ENCODE data around the gene EPX.

EPX gene

DNA sequence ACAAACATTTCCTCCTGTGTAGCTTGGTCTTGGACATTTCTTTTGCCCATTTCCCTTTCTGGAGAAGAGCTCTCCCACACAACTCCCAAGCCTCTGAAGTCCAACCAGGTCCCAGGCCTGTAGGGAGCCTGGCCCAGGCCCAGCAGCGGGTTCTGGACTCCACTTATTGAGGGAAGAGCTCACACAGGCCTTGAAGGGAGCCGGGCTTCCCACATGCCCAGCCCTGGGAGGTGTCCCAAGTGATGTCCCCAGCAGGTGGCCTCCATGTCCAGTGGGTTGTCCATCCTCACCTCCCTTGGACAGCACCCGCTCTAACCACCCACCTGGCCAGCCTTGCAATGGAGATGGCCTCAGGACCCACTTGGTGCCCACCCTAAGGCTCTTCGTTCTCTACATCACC lies 5.9 kb upstream of the EPX start:
- DNase-seq (ENCODE audit: low spot score) = no peak

DNA sequence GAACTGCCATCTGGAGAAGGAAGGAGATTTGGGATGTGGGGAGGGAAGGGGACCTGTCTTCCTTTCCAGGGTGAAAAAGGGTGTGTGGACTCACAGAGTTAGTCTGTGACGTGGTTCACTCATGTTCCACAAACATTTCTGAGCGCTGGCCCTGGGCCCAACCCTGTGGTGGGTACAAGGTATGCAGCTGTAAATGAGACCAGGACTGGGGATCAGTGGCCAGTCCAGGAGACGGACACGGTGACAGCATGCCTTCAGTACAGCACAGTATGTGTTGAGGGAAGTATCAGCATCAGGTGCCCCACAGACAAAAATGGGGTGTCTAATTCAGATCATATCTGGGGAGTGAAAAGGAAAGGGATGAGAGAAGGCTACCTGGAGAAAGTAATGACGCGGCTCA lies 5.5 kb upstream of the EPX start:
- no peak for DNase-seq (ENCODE audit: low spot score)

DNA sequence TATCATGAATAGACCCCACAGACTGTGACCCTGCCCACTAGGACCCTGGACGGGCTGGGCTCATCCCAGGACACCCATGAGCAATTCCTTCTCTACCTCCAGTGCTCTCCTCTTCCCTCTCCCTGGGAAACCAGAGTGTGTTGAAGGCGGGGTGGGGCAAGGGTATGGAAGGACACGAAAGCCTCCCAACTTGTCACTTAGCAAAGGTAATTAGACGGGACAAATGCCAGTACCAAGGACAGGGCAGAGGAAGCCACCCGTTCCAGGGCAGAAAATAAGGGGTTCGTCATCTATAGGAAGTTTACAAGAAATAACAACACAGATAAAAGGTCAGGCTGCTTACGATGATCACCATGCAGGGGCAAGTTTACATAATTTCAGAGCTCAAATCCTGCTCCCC lies 4.9 kb upstream of the EPX start:
- no peak for DNase-seq (ENCODE audit: low spot score)

DNA sequence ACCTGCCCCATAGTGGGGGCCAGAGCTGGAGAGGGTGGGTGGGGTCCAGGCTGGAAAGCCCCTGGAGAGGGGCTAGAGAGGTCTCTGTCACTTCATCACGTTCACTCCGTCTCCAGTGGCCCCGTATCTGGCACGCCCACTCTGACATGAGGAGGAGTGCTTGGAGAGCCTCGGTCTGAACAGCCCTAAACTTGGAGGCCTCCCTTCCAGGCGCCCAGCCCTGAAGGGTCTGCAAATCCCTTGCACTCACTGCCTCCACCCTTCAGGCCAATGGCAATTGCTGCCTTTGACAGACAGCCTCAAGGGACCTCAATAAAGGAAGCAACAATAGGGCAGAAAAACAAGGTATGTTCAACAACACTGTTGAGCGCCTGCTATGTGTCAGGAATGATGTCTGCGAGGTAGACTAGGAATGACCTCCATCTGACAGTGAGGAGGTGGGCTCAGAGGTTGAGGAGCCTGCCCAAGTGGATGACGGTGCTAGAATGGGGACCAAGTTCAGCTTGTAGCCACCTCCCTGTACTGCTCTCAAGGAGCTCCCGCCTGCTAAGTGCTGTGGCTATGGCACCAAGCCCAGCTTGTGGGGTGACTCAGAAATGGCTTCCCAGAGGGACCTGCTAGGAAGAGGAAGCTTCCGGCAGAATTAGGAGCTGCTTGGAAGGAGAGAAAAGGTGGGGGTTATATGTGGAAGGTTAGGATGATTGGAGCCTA lies 2.9 kb upstream of the EPX start:
- DNase-seq (ENCODE audit: low spot score) = peak; percentile 82

DNA sequence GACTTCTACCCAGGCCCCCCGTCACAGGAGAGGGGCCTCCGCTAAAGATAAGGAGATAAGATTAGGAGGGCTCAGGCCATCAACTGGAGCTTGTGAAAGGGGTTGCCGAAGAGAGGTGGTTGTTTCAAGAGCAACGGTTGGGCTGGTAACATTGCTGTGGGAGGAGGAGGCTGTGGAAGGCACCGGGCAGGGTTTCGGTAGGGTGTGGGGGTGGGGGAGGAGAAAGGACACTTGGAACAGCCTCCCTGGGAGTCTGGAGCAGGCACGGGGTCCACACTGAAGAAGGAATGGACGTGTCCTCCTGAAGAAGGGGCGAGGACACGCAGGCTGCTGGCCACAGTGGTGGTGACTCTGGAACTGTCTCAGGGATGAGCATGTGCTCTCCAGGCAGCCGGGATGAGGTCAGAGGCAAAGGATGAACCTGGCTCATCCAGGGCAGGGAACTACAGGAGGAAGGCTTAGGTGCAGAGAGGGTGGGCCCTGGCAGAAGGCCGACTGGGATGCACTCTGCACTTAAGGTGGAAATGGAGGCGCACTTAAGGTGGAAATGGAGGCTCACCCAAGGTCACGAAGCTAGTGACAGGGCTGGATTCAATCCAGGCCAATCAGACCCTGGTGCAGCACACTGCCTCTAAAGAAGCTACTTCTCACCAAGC lies 1.2 kb upstream of the EPX start:
- peak; percentile 38 for DNase-seq (ENCODE audit: low spot score)

DNA sequence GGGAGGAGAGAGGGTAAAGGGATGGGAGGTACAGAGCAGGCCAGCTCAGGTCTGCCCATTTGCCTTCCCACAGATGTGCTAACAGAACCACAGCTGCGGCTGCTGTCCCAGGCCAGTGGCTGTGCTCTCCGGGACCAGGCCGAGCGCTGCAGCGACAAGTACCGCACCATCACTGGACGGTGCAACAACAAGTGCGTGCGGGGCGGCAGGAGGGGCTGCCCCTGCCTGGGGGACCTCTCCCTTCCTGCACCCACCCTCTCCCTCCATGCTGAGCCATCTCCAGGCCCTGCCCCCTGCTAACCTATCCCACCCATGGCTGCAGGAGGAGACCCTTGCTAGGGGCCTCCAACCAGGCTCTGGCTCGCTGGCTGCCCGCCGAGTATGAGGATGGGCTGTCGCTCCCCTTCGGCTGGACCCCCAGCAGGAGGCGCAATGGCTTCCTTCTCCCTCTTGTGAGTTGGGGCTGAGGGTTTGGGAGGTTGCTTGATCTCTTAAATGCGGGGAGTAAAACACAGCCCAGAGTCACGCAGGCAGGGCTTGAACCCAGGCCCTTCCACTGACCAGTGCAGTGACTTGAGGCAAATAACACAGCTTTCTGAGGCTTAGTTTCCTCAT lies 1.2 kb downstream of the EPX start:
- no peak for DNase-seq (ENCODE audit: low spot score)

DNA sequence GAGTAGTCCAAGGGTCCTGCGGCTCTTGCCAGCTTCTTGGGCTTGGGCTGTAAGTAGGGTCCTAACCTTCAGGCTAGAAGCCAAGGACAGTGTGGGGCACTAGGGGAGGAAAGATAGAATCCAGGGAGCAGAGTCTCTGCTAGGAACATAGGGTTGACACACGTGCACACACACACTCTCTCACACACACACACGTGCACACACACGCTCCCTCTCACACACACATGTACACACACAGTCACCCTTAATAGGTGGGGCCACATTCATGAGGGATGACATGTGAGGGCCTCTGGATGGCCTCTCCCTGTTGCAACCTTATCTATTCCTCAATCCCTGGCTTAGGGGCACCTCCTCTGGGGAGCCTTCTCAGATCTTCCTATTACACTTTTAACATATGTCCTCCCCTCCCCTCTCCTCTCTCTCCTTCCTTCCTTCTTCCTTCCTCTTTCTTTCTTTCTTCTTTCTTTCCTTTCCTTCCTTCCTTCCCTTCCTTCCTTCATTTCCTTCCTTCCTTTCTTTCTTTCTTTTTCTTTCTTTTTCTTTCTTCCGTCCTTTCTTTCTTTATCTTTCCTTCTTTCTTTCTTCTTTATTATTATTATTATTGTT lies 3.1 kb downstream of the EPX start:
- DNase-seq (ENCODE audit: low spot score) = no peak

DNA sequence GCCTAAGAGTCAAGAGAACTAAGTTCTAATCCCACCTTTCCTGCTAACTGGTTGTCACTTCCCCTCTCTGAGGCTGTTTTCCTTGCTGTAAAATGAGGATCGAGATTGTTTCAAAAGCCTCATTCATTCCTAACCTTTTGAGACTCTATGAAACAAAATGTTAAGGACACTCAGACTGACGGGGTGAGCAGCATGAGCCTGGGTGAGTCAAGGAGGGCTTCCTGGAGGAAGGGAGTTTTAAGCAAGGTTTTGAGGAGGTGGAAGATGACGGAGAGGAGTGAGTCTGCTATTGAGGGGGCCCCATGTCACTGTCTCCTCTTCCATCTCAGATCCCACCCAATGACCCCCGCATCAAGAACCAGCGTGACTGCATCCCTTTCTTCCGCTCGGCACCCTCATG lies 4.1 kb downstream of the EPX start:
- DNase-seq (ENCODE audit: low spot score) = no peak

DNA sequence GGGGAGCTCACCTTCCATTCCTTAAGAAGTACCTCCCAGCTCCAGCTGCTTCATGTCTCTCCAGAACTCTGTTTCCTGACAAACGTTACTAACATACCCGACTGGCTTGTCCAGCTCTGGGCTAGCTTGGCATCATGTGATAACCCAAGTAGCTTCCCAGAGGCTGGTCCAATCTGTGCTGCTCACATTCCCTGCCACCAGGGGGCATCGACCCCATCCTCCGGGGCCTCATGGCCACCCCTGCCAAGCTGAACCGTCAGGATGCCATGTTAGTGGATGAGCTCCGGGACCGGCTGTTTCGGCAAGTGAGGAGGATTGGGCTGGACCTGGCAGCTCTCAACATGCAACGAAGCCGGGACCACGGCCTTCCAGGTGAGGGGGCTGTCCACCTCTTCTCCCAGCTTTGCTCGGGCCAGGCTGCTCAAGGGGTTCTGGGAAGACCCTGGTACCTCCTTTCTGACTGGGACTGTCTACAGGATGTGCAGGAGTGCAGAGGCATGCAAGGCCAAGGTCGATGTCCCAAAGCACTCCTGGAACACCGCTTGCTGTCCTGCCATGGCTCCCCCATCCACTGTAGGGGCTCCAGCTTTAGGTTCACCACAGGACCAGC lies 7.6 kb downstream of the EPX start:
- peak; percentile 68 for DNase-seq (ENCODE audit: low spot score)

DNA sequence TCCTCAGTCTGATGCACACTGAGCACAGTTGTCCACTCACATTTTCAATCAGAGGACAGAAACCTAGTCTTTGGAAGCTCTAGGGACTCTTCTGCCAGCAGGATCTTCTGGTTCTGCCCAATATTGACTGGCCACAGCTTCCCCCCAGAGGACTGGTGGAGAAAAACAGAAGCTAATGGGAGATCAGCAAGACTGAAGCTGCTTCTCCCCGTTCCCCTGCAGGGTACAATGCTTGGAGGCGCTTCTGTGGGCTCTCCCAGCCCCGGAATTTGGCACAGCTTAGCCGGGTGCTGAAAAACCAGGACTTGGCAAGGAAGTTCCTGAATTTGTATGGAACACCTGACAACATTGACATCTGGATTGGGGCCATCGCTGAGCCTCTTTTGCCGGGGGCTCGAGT lies 10.3 kb downstream of the EPX start:
- DNase-seq (ENCODE audit: low spot score) = no peak

DNA sequence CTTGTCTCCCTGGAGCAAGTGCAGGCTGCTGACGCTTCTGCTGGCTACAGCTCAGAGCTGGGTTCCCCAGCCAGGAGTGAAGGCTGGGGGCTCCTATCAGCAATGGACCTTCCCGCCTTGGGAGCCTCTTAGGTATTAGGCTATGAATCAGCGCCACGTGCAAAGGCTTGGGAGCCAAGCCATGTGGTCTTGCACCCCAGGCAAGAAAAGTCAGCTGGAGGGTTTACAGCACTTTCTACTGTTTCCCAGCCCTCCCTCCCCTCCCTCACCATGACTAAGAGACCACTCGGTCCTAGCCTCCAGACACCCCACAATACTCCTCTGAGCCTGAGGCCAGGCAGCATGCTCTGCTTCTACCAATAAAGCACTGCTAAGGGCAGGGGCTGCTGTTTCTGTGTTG lies 12.3 kb downstream of the EPX start:
- no peak for DNase-seq (ENCODE audit: low spot score)

DNA sequence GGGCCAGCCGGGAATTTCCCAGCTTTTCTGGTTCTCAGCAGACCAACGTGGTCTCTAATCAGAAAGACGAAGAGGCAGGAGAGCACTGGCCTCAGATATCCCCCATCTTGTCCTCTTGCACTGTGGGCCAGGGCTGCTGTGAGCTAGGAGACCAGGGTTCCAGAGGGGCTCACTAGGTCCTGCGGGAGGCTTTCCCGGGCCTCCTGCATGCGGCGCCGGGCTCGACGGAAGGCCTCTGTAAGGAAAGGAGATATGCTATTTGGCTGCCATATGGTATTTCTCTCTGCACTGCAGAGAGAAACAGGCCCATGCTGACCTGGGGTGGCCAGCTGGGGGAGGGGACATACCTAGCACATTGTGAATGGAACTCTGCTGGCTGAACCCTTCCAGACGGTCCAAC lies 13.4 kb downstream of the EPX start:
- no peak for DNase-seq (ENCODE audit: low spot score)

DNA sequence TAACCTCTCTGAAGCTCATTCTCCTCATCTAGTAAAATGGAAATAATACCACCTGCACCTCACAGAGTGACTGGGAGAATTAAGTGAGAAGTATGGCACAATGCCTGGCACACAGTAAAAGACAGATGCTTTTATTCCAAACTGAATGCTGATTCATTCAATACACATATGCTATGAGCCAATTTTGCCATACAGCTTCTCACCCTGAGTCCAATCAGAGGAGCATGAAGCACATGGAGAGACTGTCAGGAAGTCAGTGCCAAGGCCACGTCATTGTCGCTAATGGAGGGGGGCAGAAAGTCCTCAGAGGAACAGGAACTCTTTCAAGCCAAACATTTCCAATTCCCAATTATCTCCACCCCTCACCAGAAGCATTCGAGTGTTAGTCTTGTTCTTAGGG lies 14.9 kb downstream of the EPX start:
- DNase-seq (ENCODE audit: low spot score) = no peak

DNA sequence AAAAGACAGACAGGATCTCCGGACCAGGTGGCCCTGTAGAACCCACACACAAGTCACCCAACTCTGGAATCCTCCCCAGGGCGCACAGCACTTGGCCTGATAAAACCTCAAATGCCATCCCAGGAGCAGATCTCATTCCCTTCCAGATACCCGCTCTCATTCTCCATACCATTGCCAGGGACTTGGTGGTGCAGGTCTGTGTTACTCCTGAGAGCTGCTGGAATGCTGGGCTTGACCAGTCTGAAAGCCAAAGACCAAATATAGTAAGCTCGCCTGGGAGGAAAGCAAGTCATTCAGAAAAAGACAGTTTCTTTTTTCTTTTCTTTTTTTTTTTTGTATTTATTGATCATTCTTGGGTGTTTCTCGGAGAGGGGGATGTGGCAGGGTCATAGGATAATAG lies 15.8 kb downstream of the EPX start:
- no peak for DNase-seq (ENCODE audit: low spot score)

DNA sequence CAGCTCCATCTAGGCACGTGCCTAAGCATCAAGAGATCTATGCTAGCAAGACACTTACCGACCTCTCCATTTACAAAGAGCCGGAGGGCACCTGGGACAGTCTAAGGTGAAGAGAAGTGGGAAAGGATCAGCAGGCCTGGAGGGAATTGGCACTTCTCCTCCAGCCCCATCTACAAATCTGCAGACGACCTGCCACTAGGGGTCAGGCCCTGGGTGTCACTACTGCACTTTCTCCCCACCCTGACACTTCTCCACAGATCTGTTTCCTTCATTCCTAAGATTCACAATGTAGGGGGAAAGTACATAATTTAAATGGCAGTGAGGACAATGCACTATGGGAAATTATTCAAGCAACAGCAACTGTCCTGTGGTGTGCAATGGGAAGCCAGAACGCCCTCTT lies 18.4 kb downstream of the EPX start:
- no peak for DNase-seq (ENCODE audit: low spot score)

DNA sequence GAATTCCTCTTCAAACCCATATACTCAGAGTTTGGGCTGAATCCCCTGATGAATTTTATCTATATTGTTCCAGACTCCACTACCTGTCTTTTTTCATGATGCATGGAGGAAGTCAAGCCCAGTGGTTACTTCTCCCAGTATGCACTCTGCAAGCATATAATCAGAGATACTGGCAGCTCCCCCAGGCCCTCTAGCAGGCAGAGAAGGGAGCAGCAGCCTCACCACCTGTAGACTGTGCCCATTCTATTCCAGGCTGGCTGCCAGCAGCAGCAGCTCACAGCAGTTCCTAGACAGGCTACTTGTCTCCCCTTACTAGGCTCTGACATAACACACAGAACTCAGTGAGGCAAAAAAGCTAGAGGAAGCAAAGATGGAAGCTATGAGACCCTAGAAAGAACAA lies 23.2 kb downstream of the EPX start:
- DNase-seq (ENCODE audit: low spot score) = no peak

DNA sequence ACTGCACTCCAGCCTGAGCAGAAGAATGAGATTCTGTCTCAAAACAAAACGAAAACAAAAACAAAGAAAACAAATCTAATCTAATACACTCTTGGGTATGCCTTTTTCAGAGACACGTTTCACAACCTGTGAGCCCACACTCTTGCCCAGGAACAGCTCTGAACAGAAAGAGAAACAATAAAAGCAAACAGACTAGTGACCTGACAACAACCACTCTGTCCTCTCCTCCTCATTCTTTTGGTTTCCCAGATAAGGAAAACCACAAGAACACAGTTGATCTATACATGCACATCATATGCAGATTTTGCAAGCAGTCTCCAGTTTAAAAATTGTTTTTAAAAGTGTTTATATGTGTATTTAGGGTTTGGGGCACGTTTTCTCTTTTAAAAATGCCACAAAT lies 25.2 kb downstream of the EPX start:
- no peak for DNase-seq (ENCODE audit: low spot score)

DNA sequence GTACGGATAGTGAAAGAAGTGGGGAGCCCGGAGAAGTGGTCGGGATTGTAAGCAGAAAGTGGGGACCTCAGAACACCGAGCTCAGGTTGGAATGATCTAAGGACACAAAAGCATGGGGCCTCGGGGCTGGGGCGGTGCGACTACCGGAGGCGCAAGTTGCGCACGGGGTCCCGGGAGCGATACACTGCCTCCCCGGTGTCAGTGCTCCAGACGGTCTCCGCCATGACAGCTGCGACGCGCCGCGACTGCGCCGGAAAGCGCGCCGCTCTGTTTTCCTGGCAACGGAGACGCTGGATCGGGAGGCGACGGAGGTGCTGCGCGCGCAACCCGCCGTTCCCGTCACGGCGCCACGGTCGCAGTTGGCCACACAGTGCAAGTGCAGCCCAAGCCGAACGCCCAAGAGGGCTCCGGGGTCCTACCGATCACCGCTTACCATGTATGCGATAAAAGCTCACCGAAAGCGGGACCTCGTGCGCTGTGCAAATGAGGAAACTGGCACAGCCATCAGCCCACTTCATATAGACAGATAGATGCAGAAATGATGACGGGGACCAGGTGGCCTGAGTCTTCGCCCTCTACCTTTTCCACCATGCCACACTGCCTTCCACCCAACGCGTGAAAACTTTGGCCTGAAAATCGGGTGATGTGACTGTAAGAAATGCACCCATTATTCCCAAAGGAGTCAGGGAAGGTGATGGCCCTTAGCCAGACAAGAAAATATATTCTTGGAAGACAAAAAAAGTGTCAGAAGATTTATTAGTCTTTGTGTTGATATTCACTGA lies 26.7 kb downstream of the EPX start, which contains the start of gene MKS1:
Gene MKS1 (minus strand): TSS at position 249 of the 782 bp plus-strand sequence. CDS start 25 bp downstream, at position 224.
- peak; percentile 93 for DNase-seq (ENCODE audit: low spot score)

DNA sequence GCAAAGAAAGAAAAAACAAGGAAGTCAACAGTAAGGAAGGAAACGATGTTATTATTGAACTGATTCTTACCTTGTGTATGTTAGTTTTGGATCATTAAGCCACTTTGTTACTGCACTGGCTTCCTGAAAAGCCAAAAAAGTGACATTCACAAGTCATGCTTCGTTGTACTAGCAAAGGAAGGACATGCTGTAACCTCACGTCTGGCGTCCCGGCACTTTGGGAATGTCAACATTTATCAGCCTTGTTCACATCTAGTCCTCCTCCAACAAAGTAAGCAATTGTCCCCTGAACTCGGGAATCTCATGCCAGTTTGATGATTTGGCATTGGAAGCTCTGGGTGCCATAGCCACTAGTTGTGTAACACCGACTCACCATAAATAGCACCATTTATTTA lies 27.3 kb downstream of the EPX start:
- DNase-seq (ENCODE audit: low spot score) = peak; percentile 50

DNA sequence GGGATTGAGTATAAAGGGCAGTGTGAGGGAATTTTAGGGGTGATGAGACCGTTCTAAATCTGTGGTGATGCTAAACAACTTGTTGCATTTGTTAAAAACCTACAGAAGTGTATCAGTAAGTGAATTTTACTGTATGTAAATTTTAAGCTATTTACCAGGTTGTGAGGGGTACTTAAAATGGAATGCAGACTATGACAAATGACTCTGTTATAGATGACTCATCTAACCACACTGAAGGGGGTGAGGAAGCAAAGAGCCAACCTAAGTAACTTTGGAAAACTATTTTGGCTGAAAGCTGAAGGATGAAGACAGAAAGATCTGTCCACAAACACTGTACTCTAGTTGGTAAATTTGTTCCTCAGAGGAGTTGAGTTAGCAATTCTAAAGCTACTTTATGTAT lies 31.8 kb downstream of the EPX start:
- DNase-seq (ENCODE audit: low spot score) = peak; percentile 85

DNA sequence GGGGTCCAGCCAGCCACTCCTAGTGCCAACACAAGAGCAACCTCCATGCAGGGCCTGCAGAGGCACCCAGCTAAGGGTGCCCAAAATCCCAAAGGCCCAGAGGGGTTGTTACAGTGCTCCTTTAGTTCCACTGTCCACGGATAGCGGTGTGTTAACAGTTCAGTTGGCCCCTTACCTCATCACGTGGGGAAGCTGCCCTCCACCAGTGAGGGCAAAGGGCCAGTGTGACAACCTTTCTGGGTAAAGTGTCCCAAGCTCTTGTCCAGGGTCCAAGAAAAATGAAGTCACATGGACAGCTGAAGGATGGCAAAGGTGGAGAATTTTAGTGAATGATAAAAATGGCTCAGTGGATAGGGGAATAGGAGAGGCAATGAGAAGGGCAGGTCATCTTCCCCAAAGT lies 35.2 kb downstream of the EPX start:
- DNase-seq (ENCODE audit: low spot score) = no peak

DNA sequence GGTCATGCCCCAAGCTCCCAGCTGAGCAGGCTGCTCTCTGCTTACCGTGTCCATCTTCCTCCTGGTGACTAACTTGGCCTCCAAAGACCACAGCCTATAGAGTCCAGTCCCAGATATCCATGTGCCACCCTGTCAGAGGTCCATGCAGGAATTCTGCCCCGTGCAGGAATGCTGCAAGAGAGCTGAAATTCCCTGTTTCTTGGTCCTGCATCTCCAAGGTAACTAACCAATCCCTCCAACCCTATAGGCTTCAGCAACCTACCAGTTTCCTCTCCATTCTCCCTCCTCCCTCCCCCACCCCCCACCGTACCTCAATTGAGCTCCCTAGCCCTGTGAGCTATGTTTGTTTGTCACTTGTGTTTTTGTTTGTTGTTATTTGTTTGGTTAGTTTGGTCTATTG lies 36.2 kb downstream of the EPX start:
- no peak for DNase-seq (ENCODE audit: low spot score)
